SK-N-SH (cell line): ENCODE measurements around the gene MRPS5. TPM values are rescaled to one million over a fixed set of nuclear protein-coding genes. Genes with fewer than 3 reads are reported as not detected.

ENCODE experiments used
- CTCF ChIA-PET: fragments of 300-600, 350-600 bp; formaldehyde crosslinking; extraction: SDS; loops from one replicate; lab custom pipeline; 2021; lab: Yijun Ruan, JAX
- POLR2A ChIA-PET: fragments of 350-600 bp; sonication (Branson Sonifier 250); formaldehyde crosslinking; extraction: SDS; loops from one replicate; lab custom pipeline; 2020; ENCODE audit warnings: antibody characterized with exemption, inconsistent platforms; lab: Yijun Ruan, JAX
- DNase-seq: peaks from one replicate; pipeline ENCODE4 v3.0.0; 2012
- H2AFZ ChIP-seq: fragments of 200-600 bp; sonication (generic); 2 replicates; pipeline ENCODE4 v1.8.1; 2016; ENCODE audit warnings: antibody characterized with exemption, mild to moderate bottlenecking, low read depth
- H3F3A ChIP-seq: fragments of 200-600 bp; sonication (generic); replicated peaks from 2 replicates; pipeline ENCODE3; 2016; ENCODE audit warnings: antibody characterized with exemption, mild to moderate bottlenecking; ENCODE audit not compliant: insufficient read depth
- H3K27ac ChIP-seq, 2 experiments: fragments of 200-500 bp in 1 of 2; fragments of 200-600 bp in 1 of 2; sonication (Bioruptor generic) in 1 of 2; sonication (generic), shearing (Covaris generic) in 1 of 2; 2 replicates each; pipeline versions ENCODE4 v1.5.1 to v1.6.1; 2014 to 2016; ENCODE audit warnings: low read depth in 2 of 2, inconsistent platforms in 1 of 2, low read length in 1 of 2, mild to moderate bottlenecking in 1 of 2, mixed read lengths in 1 of 2
- H3K27me3 ChIP-seq: fragments of 200-600 bp; sonication (generic), shearing (Covaris generic); 2 replicates; pipeline ENCODE4 v1.6.1; 2016; ENCODE audit warnings: mixed run types; ENCODE audit not compliant: insufficient read depth
- H3K36me3 ChIP-seq, 2 experiments: fragments of 200-500 bp in 1 of 2; fragments of 200-600 bp in 1 of 2; sonication (Bioruptor generic) in 1 of 2; sonication (generic) in 1 of 2; replicated peaks in 1 of 2; 2 replicates each; pipeline versions ENCODE3 to v1.5.1; 2014 to 2016; ENCODE audit warnings: low read length in 1 of 2, mild to moderate bottlenecking in 1 of 2; ENCODE audit not compliant: insufficient read depth in 2 of 2, control insufficient read depth in 1 of 2
- H3K4me1 ChIP-seq, 2 experiments: fragments of 200-500 bp in 1 of 2; fragments of 200-600 bp in 1 of 2; sonication (Bioruptor generic) in 1 of 2; sonication (generic), shearing (Covaris generic) in 1 of 2; 2 replicates each; pipeline versions ENCODE4 v1.5.1 to v1.6.1; 2014 to 2016; ENCODE audit warnings: low read depth in 1 of 2, low read length in 1 of 2, mixed run types in 1 of 2; ENCODE audit not compliant: insufficient read depth in 2 of 2, control insufficient read depth in 1 of 2
- H3K4me2 ChIP-seq: fragments of 200-600 bp; sonication (generic), shearing (Covaris generic); 2 replicates; pipeline ENCODE4 v1.6.1; 2017; ENCODE audit warnings: mixed run types
- H3K4me3 ChIP-seq, 2 experiments: fragments of 200-500 bp in 1 of 2; fragments of 200-600 bp in 1 of 2; sonication (Bioruptor generic) in 1 of 2; sonication (generic), shearing (Covaris generic) in 1 of 2; 2 replicates each; pipeline versions ENCODE4 v1.5.1 to v1.8.1; 2014 to 2016; ENCODE audit warnings: low read depth in 2 of 2, inconsistent platforms in 1 of 2, low read length in 1 of 2, mild to moderate bottlenecking in 1 of 2, mixed read lengths in 1 of 2, moderate library complexity in 1 of 2
- H3K79me2 ChIP-seq: fragments of 200-600 bp; sonication (generic); 2 replicates; pipeline ENCODE4 v1.8.1; 2017; ENCODE audit warnings: mild to moderate bottlenecking; ENCODE audit not compliant: insufficient read depth
- H3K9ac ChIP-seq: fragments of 200-600 bp; sonication (generic); 2 replicates; pipeline ENCODE4 v1.6.1; 2017; ENCODE audit warnings: mixed run types
- H3K9me2 ChIP-seq: fragments of 200-600 bp; sonication (generic); 2 replicates; pipeline ENCODE4 v1.6.1; 2017; ENCODE audit warnings: mixed run types
- H3K9me3 ChIP-seq: fragments of 200-600 bp; sonication (generic); 2 replicates; pipeline ENCODE4 v1.6.1; 2017; ENCODE audit warnings: mixed run types, mild to moderate bottlenecking, moderate library complexity
- H4K20me1 ChIP-seq: fragments of 200-600 bp; sonication (generic); 2 replicates; pipeline ENCODE4 v1.6.1; 2017; ENCODE audit warnings: mild to moderate bottlenecking, mixed run types; ENCODE audit not compliant: insufficient read depth
- NRF1 ChIP-seq: IDR thresholded peaks from 2 replicates; pipeline ENCODE4 v1.6.1; 2012; ENCODE audit warnings: low read depth, mild to moderate bottlenecking, low read length
- POLR2AphosphoS5 ChIP-seq: IDR thresholded peaks from 2 replicates; pipeline ENCODE4 v1.6.1; 2012; ENCODE audit warnings: low read depth, low read length
- RAD21 ChIP-seq: IDR thresholded peaks from 2 replicates; pipeline ENCODE4 v1.6.1; 2012; ENCODE audit warnings: mild to moderate bottlenecking, low read length
- RFX5 ChIP-seq: IDR thresholded peaks from 2 replicates; pipeline ENCODE4 v1.6.1; 2012; ENCODE audit warnings: mild to moderate bottlenecking, improper control_type of control experiment, low read length
- SMC3 ChIP-seq: IDR thresholded peaks from 2 replicates; pipeline ENCODE4 v1.6.1; 2012; ENCODE audit warnings: low read depth, low read length, improper control_type of control experiment
- YY1 ChIP-seq: IDR thresholded peaks from 2 replicates; pipeline ENCODE4 v1.4.0; 2012; ENCODE audit warnings: low read depth, mild to moderate bottlenecking
- whole genome bisulfite sequencing: methylation state at CpG from one replicate; pipeline ENCODE4 v1.1.6; 2017; ENCODE audit warnings: low lambda C conversion rate; 5-methylcytosine and 5-hydroxymethylcytosine counted together
- polyA plus RNA-seq, 3 experiments: library from polyadenylated mRNA; depleted of rRNA; stranded (reverse); fragments of >200 nt; gene quantifications; 2 replicates each; pipeline ENCODE4 v1.2.3, GENCODE V29; 2012
- TF ChIP-seq, protein P1 (sequence below): fragments of 200-600 bp; sonication (generic); IDR thresholded peaks from 2 replicates; pipeline ENCODE4 v1.6.1; 2017; ENCODE audit warnings: antibody characterized with exemption, mild to moderate bottlenecking, moderate library complexity
- TF ChIP-seq, protein P2 (sequence below): IDR thresholded peaks from 2 replicates; pipeline ENCODE4 v1.6.1; 2012; ENCODE audit warnings: mild to moderate bottlenecking, low read depth, low read length, moderate library complexity

Gene MRPS5
- polyA plus RNA-seq, 1 of the 3 experiments (the other 2 are of a cell fraction): 32.8 TPM

DNA sequence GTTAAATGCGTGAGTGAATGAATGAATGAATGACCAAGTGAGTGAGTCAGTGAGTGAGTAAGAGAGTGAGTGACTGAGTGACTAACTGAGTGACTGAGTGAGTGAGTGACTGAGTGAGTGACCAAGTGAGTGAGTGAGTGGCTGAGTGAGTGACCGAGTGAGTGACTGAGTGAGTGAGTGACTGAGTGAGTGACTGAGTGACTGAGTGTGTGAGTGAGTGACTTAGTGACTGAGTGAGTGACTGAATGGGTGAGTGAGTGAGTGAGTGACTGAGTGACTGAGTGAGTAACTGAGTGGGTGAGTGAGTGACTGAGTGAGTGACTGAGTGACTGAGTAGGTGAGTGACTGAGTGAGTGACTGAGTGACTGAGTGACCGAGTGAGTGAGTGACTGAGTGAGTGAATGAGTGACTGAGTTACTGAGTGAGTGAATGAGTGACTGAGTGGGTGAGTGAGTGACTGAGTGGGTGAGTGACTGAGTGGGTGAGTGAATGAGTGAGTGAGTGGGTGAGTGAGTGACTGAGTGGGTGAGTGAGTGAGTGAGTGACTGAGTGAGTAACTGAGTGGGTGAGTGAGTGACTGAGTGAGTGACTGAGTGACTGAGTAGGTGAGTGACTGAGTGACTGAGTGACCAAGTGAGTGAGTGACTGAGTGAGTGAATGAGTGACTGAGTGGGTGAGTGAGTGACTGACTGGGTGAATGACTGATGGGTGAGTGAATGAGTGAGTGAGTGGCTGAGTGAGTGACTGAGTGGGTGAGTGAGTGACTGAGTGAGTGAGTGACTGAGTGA lies 84.8 kb downstream of the MRPS5 start:
- Histone ChIP-seq H2AFZ (no peak overlapping the region), H3F3A (peaks cover 28% of the 10 kb centered on the region)
- no peak for DNase-seq
- TF ChIP-seq YY1 (no peak), NRF1 (no peak), SMC3 (no peak), RAD21 (no peak), POLR2AphosphoS5 (no peak), RFX5 (no peak)
- TF ChIP-seq, protein P1, sequence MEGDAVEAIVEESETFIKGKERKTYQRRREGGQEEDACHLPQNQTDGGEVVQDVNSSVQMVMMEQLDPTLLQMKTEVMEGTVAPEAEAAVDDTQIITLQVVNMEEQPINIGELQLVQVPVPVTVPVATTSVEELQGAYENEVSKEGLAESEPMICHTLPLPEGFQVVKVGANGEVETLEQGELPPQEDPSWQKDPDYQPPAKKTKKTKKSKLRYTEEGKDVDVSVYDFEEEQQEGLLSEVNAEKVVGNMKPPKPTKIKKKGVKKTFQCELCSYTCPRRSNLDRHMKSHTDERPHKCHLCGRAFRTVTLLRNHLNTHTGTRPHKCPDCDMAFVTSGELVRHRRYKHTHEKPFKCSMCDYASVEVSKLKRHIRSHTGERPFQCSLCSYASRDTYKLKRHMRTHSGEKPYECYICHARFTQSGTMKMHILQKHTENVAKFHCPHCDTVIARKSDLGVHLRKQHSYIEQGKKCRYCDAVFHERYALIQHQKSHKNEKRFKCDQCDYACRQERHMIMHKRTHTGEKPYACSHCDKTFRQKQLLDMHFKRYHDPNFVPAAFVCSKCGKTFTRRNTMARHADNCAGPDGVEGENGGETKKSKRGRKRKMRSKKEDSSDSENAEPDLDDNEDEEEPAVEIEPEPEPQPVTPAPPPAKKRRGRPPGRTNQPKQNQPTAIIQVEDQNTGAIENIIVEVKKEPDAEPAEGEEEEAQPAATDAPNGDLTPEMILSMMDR: no peak
- TF ChIP-seq, protein P2, sequence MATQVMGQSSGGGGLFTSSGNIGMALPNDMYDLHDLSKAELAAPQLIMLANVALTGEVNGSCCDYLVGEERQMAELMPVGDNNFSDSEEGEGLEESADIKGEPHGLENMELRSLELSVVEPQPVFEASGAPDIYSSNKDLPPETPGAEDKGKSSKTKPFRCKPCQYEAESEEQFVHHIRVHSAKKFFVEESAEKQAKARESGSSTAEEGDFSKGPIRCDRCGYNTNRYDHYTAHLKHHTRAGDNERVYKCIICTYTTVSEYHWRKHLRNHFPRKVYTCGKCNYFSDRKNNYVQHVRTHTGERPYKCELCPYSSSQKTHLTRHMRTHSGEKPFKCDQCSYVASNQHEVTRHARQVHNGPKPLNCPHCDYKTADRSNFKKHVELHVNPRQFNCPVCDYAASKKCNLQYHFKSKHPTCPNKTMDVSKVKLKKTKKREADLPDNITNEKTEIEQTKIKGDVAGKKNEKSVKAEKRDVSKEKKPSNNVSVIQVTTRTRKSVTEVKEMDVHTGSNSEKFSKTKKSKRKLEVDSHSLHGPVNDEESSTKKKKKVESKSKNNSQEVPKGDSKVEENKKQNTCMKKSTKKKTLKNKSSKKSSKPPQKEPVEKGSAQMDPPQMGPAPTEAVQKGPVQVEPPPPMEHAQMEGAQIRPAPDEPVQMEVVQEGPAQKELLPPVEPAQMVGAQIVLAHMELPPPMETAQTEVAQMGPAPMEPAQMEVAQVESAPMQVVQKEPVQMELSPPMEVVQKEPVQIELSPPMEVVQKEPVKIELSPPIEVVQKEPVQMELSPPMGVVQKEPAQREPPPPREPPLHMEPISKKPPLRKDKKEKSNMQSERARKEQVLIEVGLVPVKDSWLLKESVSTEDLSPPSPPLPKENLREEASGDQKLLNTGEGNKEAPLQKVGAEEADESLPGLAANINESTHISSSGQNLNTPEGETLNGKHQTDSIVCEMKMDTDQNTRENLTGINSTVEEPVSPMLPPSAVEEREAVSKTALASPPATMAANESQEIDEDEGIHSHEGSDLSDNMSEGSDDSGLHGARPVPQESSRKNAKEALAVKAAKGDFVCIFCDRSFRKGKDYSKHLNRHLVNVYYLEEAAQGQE: no peak
- TF ChIP-seq, all 33 proteins: peak for 0
- H3K4me1 ChIP-seq: peaks cover 0 to 3% of the 10 kb centered on the region in 2 experiments; a peak in 1 of 4 replicates
- no peaks in the 10 kb centered on the region for H3K79me2 ChIP-seq
- peaks cover 21% of the 10 kb centered on the region; the same call in 1 of the 2 replicates for H3K27me3 ChIP-seq
- CTCF ChIA-PET: no interaction called here
- H3K9ac ChIP-seq: no peak overlapping the region
- no peak overlapping the region for H3K4me3 ChIP-seq
- no peaks in the 10 kb centered on the region for H3K36me3 ChIP-seq
- POLR2A ChIA-PET: no interaction called here
- H4K20me1 ChIP-seq: no peaks in the 10 kb centered on the region
- no peak overlapping the region for H3K27ac ChIP-seq
- H3K9me3 ChIP-seq: no peaks in the 10 kb centered on the region
- H3K9me2 ChIP-seq: no peaks in the 10 kb centered on the region
- no peak overlapping the region for H3K4me2 ChIP-seq
- 30% methylated on average over 3 of the region's 3 CpGs for WGBS

Other genes with a start within 250 kb of the MRPS5 start
- not detected in 2 replicates for gene MAL, start 96.1 kb downstream of the MRPS5 start, polyA plus RNA-seq (2012; rRNA removed)
- 9.0 and 12.5 TPM in 2 replicates for gene ZNF514, start 38.0 kb upstream of the MRPS5 start, polyA plus RNA-seq (2012; rRNA removed)
- 1.6 and 2.3 TPM in 2 replicates for gene ZNF2, start 44.0 kb upstream of the MRPS5 start, polyA plus RNA-seq (2012; rRNA removed)
- gene ZNF892, start 85.7 kb upstream of the MRPS5 start, polyA plus RNA-seq (2012; rRNA removed): 1.4 TPM in 2 replicates
- 0.38 and 0.49 TPM in 2 replicates for gene PROM2, start 152.6 kb upstream of the MRPS5 start, polyA plus RNA-seq (2012; rRNA removed)
- gene KCNIP3, start 175.5 kb upstream of the MRPS5 start, polyA plus RNA-seq (2012; rRNA removed): 0.97 and 1.6 TPM in 2 replicates